OCI-LY1 (cell line): Measurements from ENCODE around the gene CCDC85C.

Experiments
- H2AFZ ChIP-seq: fragments of 200-600 bp; sonication (generic), shearing (Covaris generic); 2 replicates; pipeline ENCODE4 v1.6.0; 2014; ENCODE audit warnings: antibody characterized with exemption, mild to moderate bottlenecking, low read length
- H3F3A ChIP-seq: fragments of 200-600 bp; sonication (generic), shearing (Covaris generic); 2 replicates; pipeline ENCODE4 v1.6.0; 2014; ENCODE audit warnings: mild to moderate bottlenecking, antibody characterized with exemption, low read length, moderate library complexity; ENCODE audit not compliant: insufficient read depth
- H3K27ac ChIP-seq: fragments of 200-600 bp; sonication (generic); 2 replicates; pipeline ENCODE4 v1.5.1; 2014; ENCODE audit warnings: low read length, mixed run types, mild to moderate bottlenecking, low read depth; ENCODE audit not compliant: poor library complexity, severe bottlenecking
- H3K27me3 ChIP-seq: fragments of 200-600 bp; sonication (generic); 2 replicates; pipeline ENCODE4 v1.6.0; 2014; ENCODE audit warnings: antibody characterized with exemption, mild to moderate bottlenecking, low read length, moderate library complexity; ENCODE audit not compliant: insufficient read depth
- H3K36me3 ChIP-seq: fragments of 200-600 bp; sonication (generic); 2 replicates; pipeline ENCODE4 v1.6.1; 2014; ENCODE audit warnings: mild to moderate bottlenecking, antibody characterized with exemption, low read length, moderate library complexity, mixed read lengths; ENCODE audit not compliant: insufficient read depth
- H3K4me1 ChIP-seq: fragments of 200-600 bp; sonication (generic); 2 replicates; pipeline ENCODE4 v1.5.1; 2014; ENCODE audit warnings: mild to moderate bottlenecking, low read length, moderate library complexity; ENCODE audit not compliant: insufficient read depth, severe bottlenecking
- H3K4me2 ChIP-seq: fragments of 200-600 bp; sonication (generic), shearing (Covaris generic); 2 replicates; pipeline ENCODE4 v1.6.1; 2014; ENCODE audit warnings: low read length
- H3K4me3 ChIP-seq: fragments of 200-600 bp; sonication (generic); 2 replicates; pipeline ENCODE4 v1.5.1; 2014; ENCODE audit warnings: low read length, low read depth, mild to moderate bottlenecking, mixed read lengths; ENCODE audit not compliant: poor library complexity, severe bottlenecking
- H3K79me2 ChIP-seq: fragments of 200-600 bp; shearing (Covaris generic); 2 replicates; pipeline ENCODE4 v1.6.1; 2016; ENCODE audit warnings: mixed run types, low read length, mixed read lengths; ENCODE audit not compliant: insufficient read depth
- H3K9ac ChIP-seq: fragments of 200-600 bp; sonication (generic), shearing (Covaris generic); 2 replicates; pipeline ENCODE4 v1.6.1; 2014; ENCODE audit warnings: mild to moderate bottlenecking, low read length, mixed read lengths
- H3K9me2 ChIP-seq: fragments of 200-600 bp; sonication (generic), shearing (Covaris generic); 2 replicates; pipeline ENCODE4 v1.6.1; 2014; ENCODE audit warnings: low read depth, mild to moderate bottlenecking, low read length, mixed read lengths
- H3K9me3 ChIP-seq: fragments of 200-600 bp; shearing (Covaris generic); 2 replicates; pipeline ENCODE4 v1.6.1; 2014; ENCODE audit warnings: low read length, mixed read lengths
- H4K20me1 ChIP-seq: fragments of 200-600 bp; sonication (generic), shearing (Covaris generic); 2 replicates; pipeline ENCODE4 v1.6.0; 2016; ENCODE audit warnings: mild to moderate bottlenecking, low read length; ENCODE audit not compliant: insufficient read depth
- EZH2 ChIP-seq: fragments of 200-600 bp; sonication (generic), shearing (Covaris generic); IDR thresholded peaks from 2 replicates; pipeline ENCODE4 v1.8.0; 2017; ENCODE audit warnings: borderline replicate concordance, mixed run types, mild to moderate bottlenecking, antibody characterized with exemption, low read length, moderate library complexity, mixed read lengths
- TF ChIP-seq, protein P1 (sequence below): fragments of 200-600 bp; sonication (generic), shearing (Covaris generic); IDR thresholded peaks from 2 replicates; pipeline ENCODE4 v1.5.1; 2017; ENCODE audit warnings: mild to moderate bottlenecking, antibody characterized with exemption, low read length, moderate library complexity, mixed read lengths

Gene CCDC85C

DNA sequence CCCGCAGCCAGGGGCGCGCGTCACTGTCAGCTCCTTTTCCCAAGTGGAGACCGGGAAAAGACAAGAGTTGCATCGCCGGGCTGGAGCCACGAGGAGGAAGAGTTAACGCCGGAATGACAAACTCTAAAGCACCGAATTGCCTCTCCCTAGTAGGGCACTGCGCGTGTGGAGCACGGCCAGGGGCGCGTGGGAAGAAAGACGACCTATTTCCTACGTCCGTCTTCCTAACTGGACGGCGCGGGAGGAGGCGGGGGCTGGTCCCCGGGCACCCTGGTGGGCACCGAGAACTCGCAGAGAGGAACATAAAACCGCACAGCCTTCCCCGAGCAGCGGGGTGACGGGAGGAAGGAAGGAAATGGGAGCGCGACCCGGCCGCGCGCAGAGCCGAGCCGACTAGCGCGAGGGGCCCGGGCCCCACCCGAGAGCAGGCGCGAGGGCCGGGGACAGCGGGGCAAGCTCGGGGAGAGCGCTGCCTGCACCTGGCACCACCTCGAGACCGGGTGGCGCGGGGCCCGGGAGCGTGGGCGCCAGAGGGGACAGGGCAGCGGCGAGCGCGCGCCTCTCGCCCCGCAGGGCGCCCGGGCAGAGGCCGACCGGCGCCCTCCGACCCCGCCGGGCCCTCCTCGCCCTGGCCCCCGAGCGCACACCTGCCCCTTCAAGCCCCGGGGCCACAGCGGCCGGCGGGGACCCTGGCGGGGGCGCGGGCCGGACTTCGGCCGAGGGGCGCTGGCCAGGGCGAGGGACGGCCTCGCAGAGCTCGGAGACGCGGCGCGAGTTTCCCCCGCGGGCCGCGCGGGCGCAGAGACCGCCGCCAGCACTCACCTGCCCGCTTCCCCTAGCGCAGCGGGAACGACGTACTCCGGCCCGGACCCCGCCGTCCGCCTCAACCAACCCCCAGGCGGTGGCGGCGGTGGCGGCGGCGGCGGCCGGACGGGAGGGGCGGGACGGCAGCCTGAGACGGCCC is 123.8 kb downstream of the CCDC85C start, which contains the start of gene SETD3:
SETD3 (minus strand) TSS at position 954 of the 964 bp plus-strand sequence. CDS start 15,054 bp downstream, outside the sequence.
- H2AFZ ChIP-seq = no peak within 1 kb of the TSS
- H3K9me2 ChIP-seq = no peaks in the 10 kb centered on the region
- peaks cover 32% of the 10 kb centered on the region for H3K4me1 ChIP-seq
- no peaks in the 10 kb centered on the region; the same call in 1 of the 2 replicates for H3K36me3 ChIP-seq
- H3K27ac ChIP-seq = peak within 1 kb of the TSS; percentile 39
- peaks cover 79% of the 10 kb centered on the region for H3K79me2 ChIP-seq
- H4K20me1 ChIP-seq = peaks cover 6% of the 10 kb centered on the region
- TF ChIP-seq EZH2 = no peak
- TF ChIP-seq, protein P1, sequence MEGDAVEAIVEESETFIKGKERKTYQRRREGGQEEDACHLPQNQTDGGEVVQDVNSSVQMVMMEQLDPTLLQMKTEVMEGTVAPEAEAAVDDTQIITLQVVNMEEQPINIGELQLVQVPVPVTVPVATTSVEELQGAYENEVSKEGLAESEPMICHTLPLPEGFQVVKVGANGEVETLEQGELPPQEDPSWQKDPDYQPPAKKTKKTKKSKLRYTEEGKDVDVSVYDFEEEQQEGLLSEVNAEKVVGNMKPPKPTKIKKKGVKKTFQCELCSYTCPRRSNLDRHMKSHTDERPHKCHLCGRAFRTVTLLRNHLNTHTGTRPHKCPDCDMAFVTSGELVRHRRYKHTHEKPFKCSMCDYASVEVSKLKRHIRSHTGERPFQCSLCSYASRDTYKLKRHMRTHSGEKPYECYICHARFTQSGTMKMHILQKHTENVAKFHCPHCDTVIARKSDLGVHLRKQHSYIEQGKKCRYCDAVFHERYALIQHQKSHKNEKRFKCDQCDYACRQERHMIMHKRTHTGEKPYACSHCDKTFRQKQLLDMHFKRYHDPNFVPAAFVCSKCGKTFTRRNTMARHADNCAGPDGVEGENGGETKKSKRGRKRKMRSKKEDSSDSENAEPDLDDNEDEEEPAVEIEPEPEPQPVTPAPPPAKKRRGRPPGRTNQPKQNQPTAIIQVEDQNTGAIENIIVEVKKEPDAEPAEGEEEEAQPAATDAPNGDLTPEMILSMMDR = no peak
- no peaks in the 10 kb centered on the region for H3K27me3 ChIP-seq
- peak within 1 kb of the TSS; percentile 95 for H3K4me2 ChIP-seq
- H3F3A ChIP-seq = no peaks in the 10 kb centered on the region
- no peaks in the 10 kb centered on the region for H3K9me3 ChIP-seq
- H3K9ac ChIP-seq = peak within 1 kb of the TSS; percentile 87
- peak within 1 kb of the TSS; percentile 97 for H3K4me3 ChIP-seq

DNA sequence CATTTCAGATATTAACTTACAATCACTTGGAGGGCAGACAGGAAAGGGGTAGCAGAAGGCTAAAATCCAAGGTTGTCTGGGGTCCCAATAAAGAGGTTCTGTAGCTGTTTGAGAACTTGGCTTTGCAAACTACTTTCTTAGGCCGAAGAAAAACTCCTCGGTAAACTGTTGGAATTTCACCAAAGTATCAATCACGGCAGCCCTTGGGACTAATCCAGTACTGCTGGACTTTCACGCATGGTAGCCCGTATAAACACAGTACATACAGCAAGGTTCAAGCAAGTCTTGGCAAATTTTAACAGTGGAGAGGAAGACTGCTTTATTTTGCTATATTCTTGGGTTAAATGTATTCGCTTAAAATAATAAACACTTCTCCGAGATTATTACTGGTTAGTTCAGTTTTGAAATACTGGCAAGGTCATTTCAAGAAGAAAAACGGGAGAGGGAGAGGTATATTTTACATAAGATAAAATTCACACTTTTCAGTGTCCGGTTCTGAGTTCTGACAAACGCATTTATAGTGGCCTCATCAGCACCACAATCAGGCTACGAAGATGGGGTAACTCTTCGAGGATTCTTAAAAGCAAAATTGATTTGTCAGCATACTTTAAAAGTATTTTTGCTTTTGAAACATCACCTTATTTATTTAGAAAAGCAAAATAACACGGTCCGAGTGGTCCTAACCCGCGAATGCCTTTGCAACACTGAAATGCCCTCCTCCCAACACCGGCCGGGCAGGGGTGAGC is 124.7 kb downstream of the CCDC85C start:
- TF ChIP-seq, protein P1 = no peak
- no peak for TF ChIP-seq EZH2
- no peak overlapping the region for H2AFZ ChIP-seq
- no peak overlapping the region for H3K27ac ChIP-seq
- peak overlapping the region; percentile 93 for H3K4me3 ChIP-seq
- H3K79me2 ChIP-seq = peaks cover 75% of the 10 kb centered on the region
- peaks cover 6% of the 10 kb centered on the region for H4K20me1 ChIP-seq
- H3K4me1 ChIP-seq = peaks cover 32% of the 10 kb centered on the region
- peak overlapping the region; percentile 94 for H3K4me2 ChIP-seq
- H3F3A ChIP-seq = no peaks in the 10 kb centered on the region
- H3K27me3 ChIP-seq = no peaks in the 10 kb centered on the region
- H3K9me3 ChIP-seq = no peaks in the 10 kb centered on the region
- no peaks in the 10 kb centered on the region for H3K9me2 ChIP-seq
- H3K9ac ChIP-seq = peak overlapping the region; percentile 77
- no peaks in the 10 kb centered on the region; the same call in 1 of the 2 replicates for H3K36me3 ChIP-seq

DNA sequence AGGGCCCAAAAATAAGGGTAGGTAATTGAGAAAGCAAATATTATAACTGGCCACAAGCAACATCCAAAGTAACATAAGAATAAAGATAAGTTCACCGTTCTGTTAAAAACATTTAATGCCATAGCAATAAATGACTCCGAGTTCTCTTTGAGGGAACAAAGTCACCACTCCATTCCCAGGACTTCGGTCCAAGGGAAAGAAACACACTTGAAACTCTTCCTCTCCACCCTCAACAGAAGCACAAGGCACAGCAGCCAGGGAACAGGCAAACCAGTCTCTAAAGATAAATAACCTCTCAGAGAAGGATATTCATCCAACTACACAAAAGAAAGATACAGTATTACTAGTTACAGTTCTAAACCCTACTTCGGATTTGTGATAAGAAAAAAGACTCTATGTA is 125.9 kb downstream of the CCDC85C start:
- Histone ChIP-seq H3K9me3 (no peaks in the 10 kb centered on the region), H3K9me2 (no peaks in the 10 kb centered on the region), H3F3A (no peaks in the 10 kb centered on the region), H3K36me3 (no peaks in the 10 kb centered on the region; the same call in 1 of the 2 replicates), H3K27me3 (no peaks in the 10 kb centered on the region), H3K9ac (no peak overlapping the region), H3K4me2 (no peak overlapping the region; the same call in 1 of the 2 replicates), H3K27ac (no peak overlapping the region), H3K4me1 (peaks cover 27% of the 10 kb centered on the region), H3K79me2 (peaks cover 67% of the 10 kb centered on the region), H4K20me1 (peaks cover 6% of the 10 kb centered on the region), H3K4me3 (no peak overlapping the region), H2AFZ (no peak overlapping the region)
- TF ChIP-seq, protein P1 = no peak
- TF ChIP-seq EZH2 = no peak
